ENCODE measurements around the gene PEX26. TPM values are rescaled to one million over a fixed set of nuclear protein-coding genes. Genes with fewer than 3 reads are reported as not detected.

PEX26 gene
- total and polyA plus RNA-seq, 2 donors (not counting 1 experiment from before 2014, with no cell fraction given), result 10.9 to 33.4 TPM

GRCh38 chr22:18146389-18146753 lies 68.6 kb downstream of the PEX26 start:
- peak overlapping the region; percentile 20 for H3K27ac Mint-ChIP-seq
- POLR2A ChIA-PET, result no interaction called here

DNA sequence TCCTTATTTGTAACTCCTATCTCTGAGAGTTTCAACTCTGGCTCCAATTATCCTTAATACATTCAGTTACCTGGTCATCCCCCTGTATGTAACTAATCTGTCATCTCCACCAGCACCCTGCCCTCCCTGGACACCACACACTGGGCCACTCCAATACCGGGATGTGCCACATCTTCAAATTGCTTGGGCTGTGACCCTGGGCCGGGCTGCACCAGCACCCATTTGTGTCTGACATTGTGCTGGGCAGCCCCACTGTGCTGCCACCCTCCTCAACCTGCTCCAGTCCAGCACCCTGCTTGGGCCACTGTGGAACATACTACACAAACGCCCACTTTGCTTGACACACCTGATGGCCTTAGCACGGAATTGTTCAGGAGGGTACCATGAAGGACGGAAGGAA lies 70.0 kb downstream of the PEX26 start:
- Histone ChIP-seq H3K79me2 (ENCODE audit: control insufficient read depth, insufficient read depth, low read length) (peaks cover 5% of the 10 kb centered on the region), H3K27ac (ENCODE audit: low read length in 2 of 2) (no peak overlapping the region), H3K4me2 (replicated peaks; ENCODE audit: low read depth, low read length, poor library complexity, severe bottlenecking) (no peak overlapping the region), H4K20me1 (ENCODE audit: control insufficient read depth, insufficient read depth, low read length, poor library complexity, severe bottlenecking) (no peaks in the 10 kb centered on the region), H3K27me3 (replicated peaks in 1 of 4; ENCODE audit: control extremely low read depth in 1 of 4, control insufficient read depth in 3 of 4, insufficient read depth in 4 of 4, low read length in 3 of 4) (no peaks in the 10 kb centered on the region), H3K9me3 (ENCODE audit: control extremely low read depth in 1 of 3, control insufficient read depth in 2 of 3, insufficient read depth in 1 of 3, low read length in 2 of 3) (no peaks in the 10 kb centered on the region), H3K9ac (ENCODE audit: low read length) (no peak overlapping the region), H2AFZ (ENCODE audit: insufficient read depth, low read depth, low read length, poor library complexity, severe bottlenecking) (no peak overlapping the region), H3K4me1 (ENCODE audit: control insufficient read depth in 2 of 2, insufficient read depth in 2 of 2, low read length in 2 of 2) (peaks cover 6 to 14% of the 10 kb centered on the region in 2 donors), H3K36me3 (replicated peaks in 1 of 2; ENCODE audit: control extremely low read depth in 1 of 2, control insufficient read depth in 1 of 2, extremely low read depth in 1 of 2, insufficient read depth in 2 of 2, low read length in 1 of 2) (no peaks in the 10 kb centered on the region), H3K4me3 (ENCODE audit: control extremely low read depth in 1 of 5, extremely low read depth in 1 of 5, insufficient read depth in 1 of 5, low read depth in 2 of 5, low read length in 4 of 5) (no peak overlapping the region)
- intact Hi-C loops (cut with micrococcal nuclease), result no loop called here
- Mint-ChIP-seq H3K27me3 (no peaks in the 10 kb centered on the region), H3K4me3 (no peak overlapping the region), H3K9me3 (ENCODE audit: insufficient read depth) (no peaks in the 10 kb centered on the region), H3K27ac (no peak overlapping the region), H3K4me1 (peaks cover 15% of the 10 kb centered on the region)
- WGBS (ENCODE audit: insufficient coverage), result 93% methylated on average over 5 of the region's 5 CpGs
- no peak for TF ChIP-seq CTCF (IDR thresholded peaks at IDR 0.05)
- no peak for TF ChIP-seq EZH2 (IDR thresholded peaks at IDR 0.05; ENCODE audit: borderline replicate concordance, insufficient read depth, low read depth, low read length, poor library complexity, severe bottlenecking)
- ChIA-PET POLR2A (no interaction called here), CTCF (no interaction called here)
- DNase-seq, result no peak
- no peak for ATAC-seq (ENCODE audit: low read depth)

More at GRCh38 chr22:18146389-18146753, 68.6 kb downstream of the PEX26 start:
- H3K9ac ChIP-seq (ENCODE audit: low read length), result no peak overlapping the region
- Mint-ChIP-seq H3K4me1 (peaks cover 12% of the 10 kb centered on the region), H3K9me3 (ENCODE audit: insufficient read depth) (no peaks in the 10 kb centered on the region), H3K4me3 (no peak overlapping the region), H3K27me3 (no peaks in the 10 kb centered on the region)
- no peak overlapping the region for H3K4me3 ChIP-seq (ENCODE audit: control extremely low read depth in 1 of 5, extremely low read depth in 1 of 5, insufficient read depth in 1 of 5, low read depth in 2 of 5, low read length in 4 of 5)
- intact Hi-C loops (cut with micrococcal nuclease), result no loop called here
- peaks cover 6 to 14% of the 10 kb centered on the region in 2 donors for H3K4me1 ChIP-seq (ENCODE audit: control insufficient read depth in 2 of 2, insufficient read depth in 2 of 2, low read length in 2 of 2)
- H3K27ac ChIP-seq (ENCODE audit: low read length in 2 of 2), result no peak overlapping the region
- H3K9me3 ChIP-seq (ENCODE audit: control extremely low read depth in 1 of 3, control insufficient read depth in 2 of 3, insufficient read depth in 1 of 3, low read length in 2 of 3), result peaks cover 0 to 1% (median 0%) of the 10 kb centered on the region in 3 donors
- ATAC-seq (ENCODE audit: low read depth) (no peak), DNase-seq (no peak)
- CTCF ChIA-PET, result no interaction called here
- H3K79me2 ChIP-seq (ENCODE audit: control insufficient read depth, insufficient read depth, low read length), result no peaks in the 10 kb centered on the region
- H3K27me3 ChIP-seq (replicated peaks in 1 of 4; ENCODE audit: control extremely low read depth in 1 of 4, control insufficient read depth in 3 of 4, insufficient read depth in 4 of 4, low read length in 3 of 4), result no peaks in the 10 kb centered on the region
- H4K20me1 ChIP-seq (ENCODE audit: control insufficient read depth, insufficient read depth, low read length, poor library complexity, severe bottlenecking), result no peaks in the 10 kb centered on the region
- no peak overlapping the region for H3K4me2 ChIP-seq (replicated peaks; ENCODE audit: low read depth, low read length, poor library complexity, severe bottlenecking)
- no peak overlapping the region for H2AFZ ChIP-seq (ENCODE audit: insufficient read depth, low read depth, low read length, poor library complexity, severe bottlenecking)
- H3K36me3 ChIP-seq (replicated peaks in 1 of 2; ENCODE audit: control extremely low read depth in 1 of 2, control insufficient read depth in 1 of 2, extremely low read depth in 1 of 2, insufficient read depth in 2 of 2, low read length in 1 of 2), result no peaks in the 10 kb centered on the region
- 100% methylated on average over 1 of the region's 3 CpGs for WGBS (ENCODE audit: insufficient coverage)
- TF ChIP-seq CTCF (IDR thresholded peaks at IDR 0.05) (no peak), EZH2 (IDR thresholded peaks at IDR 0.05; ENCODE audit: borderline replicate concordance, insufficient read depth, low read depth, low read length, poor library complexity, severe bottlenecking) (no peak)

All from B cell (primary cell).